HEK293T (cell line): ENCODE data around the gene CTNNA3.

ENCODE experiments used
- CTCF ChIA-PET: fragments of 350-600 bp; formaldehyde crosslinking; extraction: SDS; loops from one replicate; lab custom pipeline; 2021; ENCODE audit warnings: antibody characterized with exemption, inconsistent platforms; lab: Yijun Ruan, JAX
- POLR2A ChIA-PET: fragments of 350-600 bp; formaldehyde crosslinking; extraction: SDS; loops from one replicate; lab custom pipeline; 2020; ENCODE audit warnings: antibody characterized with exemption, inconsistent platforms; lab: Yijun Ruan, JAX
- DNase-seq: peaks from one replicate; pipeline ENCODE4 v3.0.0; 2012; ENCODE audit warnings: mixed read lengths; ENCODE audit errors: extremely low spot score
- ARNT ChIP-seq: fragments of 450-650 bp; IDR thresholded peaks from 2 replicates; pipeline ENCODE4 v1.6.1; 2017; ENCODE audit warnings: mild to moderate bottlenecking
- BHLHE40 ChIP-seq: fragments of 450-650 bp; IDR thresholded peaks from 2 replicates; pipeline ENCODE4 v1.6.1; 2016; ENCODE audit warnings: mild to moderate bottlenecking, moderate library complexity, borderline replicate concordance
- CTBP1 ChIP-seq: fragments of 450-650 bp; IDR thresholded peaks from 2 replicates; pipeline ENCODE4 v1.6.1; 2016; ENCODE audit warnings: borderline replicate concordance
- ELF4 ChIP-seq: fragments of 450-650 bp; IDR thresholded peaks from 2 replicates; pipeline ENCODE4 v1.6.1; 2017; ENCODE audit warnings: antibody characterized with exemption
- FOXA1 ChIP-seq: fragments of 450-650 bp; IDR thresholded peaks from 2 replicates; pipeline ENCODE4 v1.6.1; 2016; ENCODE audit warnings: mild to moderate bottlenecking
- FOXK2 ChIP-seq: fragments of 450-650 bp; IDR thresholded peaks from 2 replicates; pipeline ENCODE4 v1.6.1; 2016; ENCODE audit warnings: mild to moderate bottlenecking
- FOXM1 ChIP-seq: fragments of 450-650 bp; IDR thresholded peaks from 2 replicates; pipeline ENCODE4 v1.6.1; 2017; ENCODE audit warnings: mild to moderate bottlenecking, borderline replicate concordance
- HDGF ChIP-seq: fragments of 450-650 bp; IDR thresholded peaks from 2 replicates; pipeline ENCODE4 v1.6.1; 2017; ENCODE audit warnings: antibody characterized with exemption, borderline replicate concordance
- L3MBTL2 ChIP-seq: fragments of 450-650 bp; conservative IDR thresholded peaks from 2 replicates; pipeline ENCODE4 v1.6.1; 2016; ENCODE audit warnings: mild to moderate bottlenecking
- LEF1 ChIP-seq: fragments of 450-650 bp; IDR thresholded peaks from 2 replicates; pipeline ENCODE4 v1.6.1; 2017; ENCODE audit warnings: mild to moderate bottlenecking, borderline replicate concordance
- NFRKB ChIP-seq: fragments of 450-650 bp; IDR thresholded peaks from 2 replicates; pipeline ENCODE4 v1.6.1; 2016; ENCODE audit warnings: mild to moderate bottlenecking, moderate library complexity
- PKNOX1 ChIP-seq: fragments of 450-650 bp; IDR thresholded peaks from 2 replicates; pipeline ENCODE4 v1.6.1; 2016
- SP1 ChIP-seq: fragments of 450-650 bp; IDR thresholded peaks from 2 replicates; pipeline ENCODE4 v1.6.1; 2017
- SUZ12 ChIP-seq: fragments of 450-650 bp; IDR thresholded peaks from 2 replicates; pipeline ENCODE4 v1.6.1; 2016; ENCODE audit warnings: mild to moderate bottlenecking
- TARDBP ChIP-seq: fragments of 450-650 bp; IDR thresholded peaks from 2 replicates; pipeline ENCODE4 v1.6.1; 2016
- ZNF384 ChIP-seq: fragments of 450-650 bp; IDR thresholded peaks from 2 replicates; pipeline ENCODE4 v1.6.1; 2016

The CTNNA3 gene

GRCh38 chr10:66767707-66768106, 928.3 kb downstream of the CTNNA3 start:
- TF ChIP-seq ELF4 (no peak), NFRKB (no peak), FOXK2 (no peak), SP1 (no peak), FOXM1 (no peak), FOXA1 (no peak), CTBP1 (no peak), HDGF (no peak), BHLHE40 (no peak), ZNF384 (no peak), L3MBTL2 (no peak), PKNOX1 (no peak), LEF1 (no peak), SUZ12 (no peak), TARDBP (no peak), ARNT (no peak)
- ChIA-PET CTCF (no interaction called here), POLR2A (no interaction called here)
- no peak for DNase-seq

- CTCF ChIA-PET: no interaction called here
- TF ChIP-seq NFRKB (no peak), FOXK2 (no peak), PKNOX1 (no peak), FOXA1 (no peak), ARNT (no peak), HDGF (no peak), ELF4 (no peak), CTBP1 (no peak)
- DNase-seq: no peak
- POLR2A ChIA-PET: no interaction called here
Observed at GRCh38 chr10:66762218-66762729, 933.7 kb downstream of the CTNNA3 start.

GRCh38 chr10:66760941-66761340, 935.1 kb downstream of the CTNNA3 start:
- ChIA-PET POLR2A (no interaction called here), CTCF (no interaction called here)
- TF ChIP-seq LEF1: no peak
- TF ChIP-seq FOXK2: no peak
- no peak for TF ChIP-seq ZNF384
- DNase-seq: no peak

GRCh38 chr10:66755474-66755873, 940.5 kb downstream of the CTNNA3 start:
- POLR2A ChIA-PET: no interaction called here

GRCh38 chr10:66752714-66753113, 943.3 kb downstream of the CTNNA3 start:
- TF ChIP-seq SUZ12 (no peak), ELF4 (no peak), LEF1 (no peak), FOXM1 (no peak), HDGF (no peak), PKNOX1 (no peak), BHLHE40 (no peak), L3MBTL2 (no peak), ARNT (no peak), FOXK2 (no peak), TARDBP (no peak), ZNF384 (no peak), NFRKB (no peak), CTBP1 (no peak), SP1 (no peak), FOXA1 (no peak)
- no peak for DNase-seq
- POLR2A ChIA-PET: no interaction called here
- CTCF ChIA-PET: no interaction called here

More at GRCh38 chr10:66755474-66755873, 940.5 kb downstream of the CTNNA3 start:
- TF ChIP-seq TARDBP: no peak
- no peak for TF ChIP-seq SP1
- TF ChIP-seq HDGF: no peak
- TF ChIP-seq FOXA1: no peak
- no peak for TF ChIP-seq ARNT
- no peak for TF ChIP-seq BHLHE40
- TF ChIP-seq FOXM1: no peak
- TF ChIP-seq LEF1: no peak
- no peak for TF ChIP-seq ZNF384
- TF ChIP-seq L3MBTL2: no peak
- no peak for TF ChIP-seq CTBP1
- CTCF ChIA-PET: no interaction called here
- DNase-seq: no peak

- TF ChIP-seq CTBP1 (no peak), ARNT (no peak), FOXA1 (no peak), PKNOX1 (no peak), TARDBP (no peak), ZNF384 (no peak), L3MBTL2 (no peak), BHLHE40 (no peak), FOXK2 (no peak), HDGF (no peak), ELF4 (no peak)
- CTCF ChIA-PET: no interaction called here
- DNase-seq: no peak
- POLR2A ChIA-PET: no interaction called here
Observed at GRCh38 chr10:66748217-66748616, 947.8 kb downstream of the CTNNA3 start.
